Measurements from ENCODE around the gene FAM210A.

DNA sequence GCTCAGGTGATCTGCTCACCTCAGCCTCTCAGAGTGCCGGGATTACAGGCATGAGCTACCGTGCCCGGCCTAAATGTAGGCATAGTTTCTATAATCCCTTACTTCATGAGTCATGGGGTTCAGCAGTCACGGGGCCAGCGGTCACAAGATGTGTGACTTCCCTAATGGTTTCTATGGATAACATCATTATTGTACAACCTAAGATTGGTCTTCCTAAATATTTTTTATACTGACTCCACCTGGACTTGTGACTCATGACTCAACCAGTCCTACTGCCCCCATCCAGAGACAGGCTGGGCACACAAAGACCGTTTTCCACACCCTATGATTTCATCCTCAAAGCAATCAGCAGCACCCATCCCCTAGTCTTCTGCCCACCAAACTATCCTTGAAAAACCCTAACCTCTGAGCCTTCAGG is 15.9 kb downstream of the FAM210A start:
- TF ChIP-seq CTCF (IDR thresholded peaks at IDR 0.05; ENCODE audit: insufficient read depth, low read length) (no peak), GABPA (IDR thresholded peaks at IDR 0.05; ENCODE audit: low read depth) (no peak), POLR2AphosphoS5 (IDR thresholded peaks at IDR 0.05; ENCODE audit: low read depth) (no peak), REST (IDR thresholded peaks at IDR 0.05; ENCODE audit: insufficient replicate concordance, low read depth) (no peak), SPI1 (IDR thresholded peaks at IDR 0.05; ENCODE audit: borderline replicate concordance, low read depth) (no peak)

Measured in HL-60 (cell line).